Astrocyte of the hippocampus (primary cell): ENCODE results near the gene STIM2.
A peak's percentile ranks its signal among the peaks of the same experiment; 100 is the strongest.

Experiments used
- DNase-seq: peaks from one replicate; pipeline ENCODE4 v3.0.0; 2011; ENCODE audit warnings: low read depth, low spot score

The STIM2 gene

DNA sequence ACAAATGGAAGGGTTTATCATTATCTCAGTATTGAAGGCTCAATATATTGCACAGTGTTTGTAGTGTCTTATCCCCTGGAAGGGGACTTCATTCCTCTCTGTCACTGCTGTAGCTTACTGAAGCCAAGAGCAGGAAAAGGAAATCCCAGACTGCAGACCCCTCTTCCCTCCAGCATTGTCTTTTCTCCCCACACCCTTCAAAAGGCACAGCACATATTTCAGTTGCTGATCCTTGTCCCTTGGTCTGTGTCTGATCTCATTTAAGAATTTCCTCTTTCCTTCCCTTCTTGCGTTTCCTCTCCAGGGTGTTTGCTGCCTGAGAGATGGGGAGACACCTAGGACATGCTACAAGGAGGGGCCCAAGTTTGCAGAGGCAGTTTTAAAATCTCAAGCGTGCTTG is 40.1 kb downstream of the STIM2 start:
- DNase-seq = no peak

DNA sequence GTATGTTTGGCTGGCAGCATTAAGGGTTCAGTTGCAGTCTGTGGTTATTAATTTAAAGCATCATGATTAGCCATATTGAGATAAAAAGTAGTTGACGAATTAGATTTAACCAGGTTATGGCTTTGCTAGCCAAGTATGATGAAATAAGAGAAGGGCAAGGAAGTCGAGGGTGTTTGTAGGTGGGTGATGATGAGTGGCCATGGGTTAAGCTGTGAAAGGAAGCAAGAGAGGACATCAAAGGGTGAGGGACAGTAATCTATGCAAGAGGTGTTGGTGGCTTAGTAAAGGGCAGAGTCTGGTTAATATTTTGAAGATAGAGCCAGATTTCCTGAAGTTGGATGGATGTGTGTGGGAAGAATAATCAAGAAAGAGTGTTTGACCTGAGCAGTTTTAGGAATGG is 44.5 kb downstream of the STIM2 start:
- DNase-seq = no peak

DNA sequence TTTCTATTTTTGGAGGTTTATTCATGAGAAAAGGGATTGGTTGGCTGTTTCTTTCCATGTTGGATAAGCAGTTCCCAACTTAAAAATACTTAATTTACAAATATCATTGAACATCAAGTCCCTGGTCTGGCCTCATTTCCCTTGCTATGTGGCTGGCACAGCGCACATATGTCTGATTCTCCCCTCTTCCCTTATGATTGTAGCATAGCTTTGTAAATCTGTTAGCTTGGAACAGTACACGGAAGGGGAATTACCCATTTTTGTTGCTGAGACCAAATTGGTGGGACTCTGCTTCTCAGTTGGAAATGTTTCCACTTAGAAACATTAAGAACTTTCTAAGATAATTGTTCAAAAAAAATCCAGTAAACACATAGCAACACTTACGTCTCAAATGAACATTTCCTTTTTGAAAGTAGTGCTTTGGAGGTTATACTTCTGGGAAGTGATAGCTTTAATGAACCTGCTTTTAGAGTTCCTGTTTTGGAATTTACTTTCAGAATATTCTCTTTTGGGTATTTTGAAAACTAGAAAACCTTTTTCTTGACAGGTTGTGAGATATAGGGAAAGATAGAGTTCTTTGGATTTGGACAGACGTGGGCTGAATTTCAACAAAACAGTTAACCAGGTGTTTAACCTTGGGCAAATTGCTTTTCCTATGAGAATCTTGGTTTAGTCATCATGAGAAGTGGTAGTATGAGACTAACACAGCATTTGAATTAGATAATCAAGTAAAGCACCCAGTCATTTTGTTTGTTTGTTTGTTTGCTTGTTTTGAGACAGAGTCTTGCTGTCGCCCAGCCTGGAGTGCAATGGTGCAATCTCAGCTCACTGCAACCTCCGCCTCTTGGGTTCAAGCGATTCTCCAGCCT is 47.3 kb downstream of the STIM2 start:
- DNase-seq = no peak

DNA sequence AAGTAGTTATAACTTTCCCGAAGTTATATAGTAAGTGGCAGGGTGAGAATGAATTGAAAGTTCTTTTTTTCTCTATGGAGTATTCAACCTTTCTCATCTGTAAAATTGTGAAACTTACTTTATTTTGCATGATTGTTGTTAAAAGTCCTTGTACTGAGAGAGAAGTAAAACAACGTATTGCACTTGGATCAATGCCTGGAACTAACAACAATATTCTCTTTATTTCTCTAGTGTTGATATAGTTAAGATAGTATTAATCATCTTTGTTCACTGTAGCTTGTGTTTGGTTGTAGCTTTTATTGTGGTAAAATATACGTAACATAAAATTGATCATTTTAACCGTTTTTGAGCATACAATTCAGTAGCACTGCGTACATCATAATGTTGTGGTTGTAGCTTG is 48.7 kb downstream of the STIM2 start:
- DNase-seq = peak; percentile 34

DNA sequence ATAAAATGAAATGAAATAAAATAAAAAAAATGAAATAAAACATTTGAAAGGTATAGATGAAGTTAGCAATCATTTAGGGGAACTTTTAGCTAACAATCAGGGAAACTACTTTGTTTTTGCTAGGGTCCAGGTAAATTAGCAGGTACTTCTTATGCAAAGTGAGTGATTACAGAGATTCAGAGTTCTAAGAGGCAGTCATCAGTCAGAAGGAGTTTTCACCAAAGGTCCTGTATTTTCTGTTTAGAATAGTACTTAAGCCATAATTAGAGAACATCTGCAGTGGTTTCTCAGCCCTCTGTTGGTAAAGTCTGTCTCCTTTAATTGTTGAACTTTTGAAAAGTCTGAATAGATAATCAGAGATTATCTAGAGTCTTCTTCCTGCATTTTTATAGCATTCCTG is 50.6 kb downstream of the STIM2 start:
- DNase-seq = no peak

DNA sequence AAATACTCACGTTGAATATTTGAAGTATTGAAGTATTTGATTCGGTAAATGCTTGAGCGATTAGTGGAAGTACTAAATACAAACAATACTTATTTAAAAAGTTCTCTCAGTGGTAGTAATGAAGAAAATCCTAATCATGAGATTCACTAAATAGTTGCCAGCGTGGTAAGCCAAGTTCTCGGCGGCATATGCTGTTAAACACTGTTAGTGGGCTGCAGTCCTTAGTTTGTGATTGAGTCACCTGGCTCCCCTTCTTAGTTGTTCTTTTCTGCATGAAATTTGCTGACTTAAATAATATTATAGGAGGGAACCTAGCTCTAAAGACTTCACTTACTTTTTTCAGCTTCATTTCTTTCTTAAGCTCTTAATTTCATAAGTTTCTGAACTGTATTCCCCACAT is 51.4 kb downstream of the STIM2 start:
- peak; percentile 16 for DNase-seq

DNA sequence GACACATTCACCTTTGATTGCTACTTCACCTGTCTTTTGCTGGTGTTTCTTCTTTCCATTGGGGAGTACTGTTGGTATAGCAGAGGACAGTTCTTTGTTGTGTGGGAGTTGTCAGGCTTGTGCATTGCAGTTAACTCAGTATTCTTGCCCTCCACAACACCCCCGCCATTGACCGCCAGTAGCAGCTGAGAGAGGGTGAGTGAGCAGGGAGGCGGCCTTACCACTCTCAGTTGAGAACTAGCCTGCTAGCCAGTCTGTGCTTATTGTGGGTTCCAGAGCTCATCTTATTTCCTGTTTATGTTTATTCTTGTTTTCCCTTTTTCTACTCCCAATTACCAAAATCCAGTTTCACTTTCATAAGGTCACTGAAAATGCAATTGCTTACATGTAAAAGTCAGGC is 52.2 kb downstream of the STIM2 start:
- no peak for DNase-seq

DNA sequence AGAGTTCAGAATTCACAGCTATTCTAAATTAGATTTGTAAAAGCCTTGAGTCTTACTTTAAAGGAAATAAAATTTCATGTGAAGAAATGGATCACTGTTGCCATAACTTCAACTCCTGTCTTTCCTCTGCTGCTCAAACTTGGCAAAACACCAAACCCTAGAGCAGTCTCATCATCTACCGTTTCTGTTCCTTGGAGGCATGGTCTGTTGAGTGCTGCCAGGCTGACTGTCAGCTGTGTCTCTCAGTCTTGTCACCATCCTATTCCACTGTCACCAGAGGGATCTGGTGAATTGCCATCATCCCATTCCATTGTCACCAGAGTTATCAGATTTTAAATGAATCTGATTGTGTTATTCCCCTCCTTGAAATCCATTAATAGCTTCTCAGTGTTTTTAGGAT is 55.6 kb downstream of the STIM2 start:
- no peak for DNase-seq

DNA sequence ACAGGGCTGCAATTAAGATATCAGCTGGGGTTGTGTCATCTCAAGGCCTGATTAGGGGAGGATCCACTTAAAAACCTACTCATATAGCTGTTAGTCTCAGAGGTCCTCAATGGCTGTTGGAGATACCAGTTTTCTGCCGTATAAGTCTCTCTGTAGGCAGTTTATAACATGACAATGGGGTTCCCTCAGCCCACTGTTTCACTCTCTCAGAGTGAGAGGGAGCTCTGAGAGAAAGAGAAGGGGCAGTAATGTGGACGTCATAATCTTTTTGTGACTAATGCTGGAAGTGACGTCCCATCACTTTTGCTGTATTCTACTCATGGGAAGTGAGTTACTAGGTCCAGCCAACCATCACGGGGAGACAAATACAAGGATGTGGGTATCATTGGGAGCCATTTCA is 70.3 kb downstream of the STIM2 start:
- DNase-seq = no peak

DNA sequence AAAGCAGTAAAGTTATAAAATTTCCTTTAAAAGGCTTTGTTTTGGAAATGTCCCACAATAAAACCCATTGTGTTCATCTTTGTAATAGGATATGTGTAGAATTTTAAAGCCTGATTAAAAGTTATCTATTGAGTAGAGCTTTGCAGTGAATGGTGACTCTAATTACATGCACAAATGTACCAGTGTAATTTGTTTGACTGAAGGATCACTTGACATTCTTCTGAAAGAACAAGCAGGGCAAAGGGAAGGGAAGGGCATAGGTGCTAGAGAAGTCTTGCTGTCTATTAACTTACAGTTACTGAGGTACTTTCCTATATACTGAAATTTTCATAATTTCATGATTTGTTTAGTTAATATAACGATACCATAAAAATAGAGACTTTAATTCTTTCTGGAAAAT is 70.8 kb downstream of the STIM2 start:
- DNase-seq = no peak

DNA sequence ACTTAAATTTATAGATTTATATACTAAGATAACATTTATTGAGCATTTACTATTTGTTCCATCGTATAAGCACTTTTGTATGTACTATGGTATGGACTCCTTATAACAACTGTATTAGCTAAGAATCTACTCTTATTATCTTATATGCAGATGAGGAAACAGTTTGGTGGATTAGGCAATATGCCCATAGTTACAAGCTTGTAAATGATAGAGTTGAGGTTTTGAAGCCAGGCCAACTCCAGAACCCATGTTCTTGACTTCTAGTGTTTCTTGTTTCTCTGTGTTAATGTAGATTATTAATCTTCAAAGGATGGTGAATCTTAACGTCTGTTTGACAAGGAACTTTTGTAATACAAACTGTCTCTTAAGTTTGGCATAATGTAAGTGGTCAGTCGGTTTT is 71.3 kb downstream of the STIM2 start:
- DNase-seq = no peak

DNA sequence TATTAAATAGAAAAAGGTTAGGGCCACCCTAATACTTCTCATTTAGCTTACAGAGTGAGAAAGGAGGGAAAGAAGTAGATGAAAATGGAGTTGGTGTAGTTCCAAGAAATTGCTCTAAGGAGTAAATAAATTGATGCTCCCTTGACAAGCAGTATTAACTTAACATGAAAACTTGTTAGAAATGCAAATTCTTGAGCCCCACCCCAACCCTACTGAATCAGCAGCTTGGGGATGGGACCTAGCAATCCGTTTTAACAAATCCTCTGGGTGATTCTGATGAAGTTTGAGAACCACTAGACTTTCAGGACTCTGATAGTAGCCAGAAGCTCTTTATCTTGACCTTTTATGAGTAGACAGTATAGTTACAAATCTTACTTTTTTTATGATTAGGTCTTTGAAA is 74.8 kb downstream of the STIM2 start:
- no peak for DNase-seq

DNA sequence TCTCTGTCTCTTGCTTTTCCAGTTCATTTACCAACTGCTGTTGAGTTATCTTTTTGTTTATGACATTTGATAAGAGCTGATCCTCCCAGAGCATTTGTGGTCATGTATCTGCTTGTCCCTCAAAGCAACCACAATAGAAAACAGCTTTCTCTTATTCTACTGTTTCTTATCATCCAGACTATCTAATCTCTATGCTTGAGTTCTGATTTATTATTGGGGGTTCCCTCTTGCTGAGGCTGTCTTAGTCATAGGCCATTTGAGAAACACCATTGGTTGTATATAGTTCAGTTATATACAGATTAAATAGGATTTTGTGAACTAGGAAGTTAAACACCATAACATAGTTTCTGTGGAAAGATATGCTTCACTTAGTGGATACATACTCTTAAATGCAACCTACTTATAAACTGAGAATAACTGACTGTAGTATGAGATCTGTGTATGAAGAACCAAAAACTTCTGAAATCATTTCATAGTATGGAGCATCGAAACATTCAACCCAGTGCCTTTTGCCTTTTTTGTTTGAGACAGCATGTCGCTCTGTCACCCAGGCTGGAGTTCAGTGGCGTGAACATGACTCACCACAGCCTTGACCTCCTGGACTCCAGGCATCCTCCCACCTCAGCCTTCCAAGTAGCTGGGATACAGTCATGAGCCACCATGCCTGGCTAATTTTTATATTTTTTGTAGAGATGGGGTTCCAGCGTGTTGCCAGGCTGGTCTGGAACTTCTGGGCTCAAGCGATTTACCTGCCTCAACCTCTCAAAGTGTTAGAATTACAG is 75.8 kb downstream of the STIM2 start:
- DNase-seq = no peak

DNA sequence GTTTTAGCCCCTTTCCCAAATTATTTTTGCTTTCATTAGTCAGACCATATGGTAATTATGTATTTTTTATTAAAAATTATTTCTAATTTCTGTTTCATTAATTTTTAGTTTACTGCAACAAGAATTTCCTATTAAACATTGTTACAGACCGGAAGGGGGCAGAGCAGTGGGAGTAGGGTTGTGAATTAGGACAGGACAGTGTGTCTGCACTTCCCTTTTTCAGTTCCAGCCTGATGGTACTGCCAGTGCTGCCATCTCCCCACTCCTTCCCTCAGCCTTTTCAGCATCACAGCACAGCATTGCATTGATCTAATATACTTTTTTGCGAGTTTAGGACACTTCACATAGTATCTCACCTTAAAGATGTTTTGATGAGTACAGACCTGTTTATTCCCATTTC is 76.5 kb downstream of the STIM2 start:
- no peak for DNase-seq

DNA sequence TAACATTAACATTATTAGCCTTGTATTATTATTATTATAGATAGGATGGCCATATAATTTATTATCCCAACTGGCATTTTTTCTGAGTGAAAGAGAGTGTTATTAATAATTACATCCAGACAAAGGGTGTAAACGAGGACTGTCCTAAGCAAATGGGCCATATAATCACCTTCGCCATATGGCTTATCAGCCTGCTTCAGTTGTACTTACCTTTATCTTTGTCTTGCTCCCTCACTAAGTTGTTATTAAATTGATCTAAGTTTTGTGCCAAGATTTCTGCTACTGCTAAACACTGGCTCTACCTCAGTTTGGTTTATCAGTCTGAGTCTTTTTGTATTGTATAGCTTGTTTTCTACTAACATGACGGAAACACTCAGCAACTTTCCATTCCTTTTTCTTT is 76.9 kb downstream of the STIM2 start:
- no peak for DNase-seq

DNA sequence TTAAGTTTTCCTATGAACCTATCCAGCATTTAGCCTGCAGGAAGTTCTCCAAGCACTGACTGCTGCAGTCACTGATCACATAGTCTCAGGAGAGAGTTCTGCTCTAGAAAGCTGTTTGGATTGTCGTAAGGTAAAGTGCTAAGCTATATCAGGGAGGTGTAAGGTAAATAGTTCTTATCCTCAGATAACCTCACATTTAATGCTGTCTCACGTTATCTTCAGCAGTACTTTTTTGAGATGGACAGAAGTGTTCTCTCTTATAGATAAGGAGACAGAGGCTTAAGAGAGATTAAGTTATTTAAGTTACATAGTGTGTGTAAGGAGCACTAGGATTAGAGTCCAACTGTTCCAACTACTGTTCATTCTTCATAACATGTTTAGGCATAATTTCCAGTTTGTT is 77.9 kb downstream of the STIM2 start:
- no peak for DNase-seq

DNA sequence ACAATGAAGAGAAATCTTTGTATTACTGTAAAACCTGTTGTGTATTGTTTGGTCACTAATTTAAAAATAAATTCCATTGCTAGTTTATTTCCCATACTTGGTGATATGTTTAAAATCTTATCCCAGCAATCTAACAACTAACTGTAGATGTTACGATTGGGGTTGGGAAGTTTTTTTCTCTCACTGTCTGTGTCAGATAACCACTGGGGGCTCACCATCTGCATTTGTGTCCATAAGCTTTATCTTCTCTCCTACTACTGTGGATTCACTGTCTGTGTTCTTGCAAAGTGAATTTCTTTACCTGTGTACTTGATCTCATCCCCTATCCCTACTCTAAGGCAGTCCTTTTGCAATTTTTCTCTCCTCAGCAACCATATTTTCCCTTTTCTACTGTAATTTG is 81.3 kb downstream of the STIM2 start:
- no peak for DNase-seq

DNA sequence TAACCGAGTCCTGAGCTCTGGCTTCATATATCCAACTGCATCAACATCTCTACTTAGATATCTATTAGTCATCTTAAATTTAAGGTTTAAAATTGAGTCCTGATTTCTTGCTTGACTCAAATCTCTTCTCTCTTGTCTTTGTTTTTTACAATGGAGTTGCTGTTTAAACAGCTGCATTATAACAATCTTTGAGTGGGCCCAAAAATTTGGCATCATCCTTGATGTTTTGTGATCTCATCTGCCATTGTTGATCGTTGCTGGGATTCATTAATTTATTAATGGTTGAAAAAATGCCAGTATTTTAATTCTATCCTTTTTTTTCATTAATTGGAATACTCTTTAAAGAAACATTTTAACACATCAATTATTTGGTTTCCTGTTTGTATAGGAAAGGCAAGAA is 82.2 kb downstream of the STIM2 start:
- no peak for DNase-seq

DNA sequence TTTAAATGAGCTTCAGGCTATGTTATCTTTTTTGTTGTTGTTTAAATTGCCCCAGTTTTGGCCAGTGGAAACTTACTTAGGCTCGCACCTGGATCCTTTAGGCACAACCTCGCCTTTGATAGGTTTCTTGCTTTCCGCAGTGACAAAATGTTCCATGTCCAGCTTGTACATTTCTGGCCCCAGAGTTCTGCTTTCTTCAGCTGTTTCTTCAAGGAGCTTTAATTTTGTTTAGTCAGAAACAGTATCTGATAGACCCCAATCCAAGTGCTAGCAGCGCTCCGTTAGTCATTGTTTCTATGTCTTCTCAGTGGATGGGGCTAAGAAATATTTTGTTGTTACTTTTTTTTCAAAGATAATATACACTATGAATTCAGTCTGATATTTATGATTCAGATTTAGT is 82.8 kb downstream of the STIM2 start:
- no peak for DNase-seq

DNA sequence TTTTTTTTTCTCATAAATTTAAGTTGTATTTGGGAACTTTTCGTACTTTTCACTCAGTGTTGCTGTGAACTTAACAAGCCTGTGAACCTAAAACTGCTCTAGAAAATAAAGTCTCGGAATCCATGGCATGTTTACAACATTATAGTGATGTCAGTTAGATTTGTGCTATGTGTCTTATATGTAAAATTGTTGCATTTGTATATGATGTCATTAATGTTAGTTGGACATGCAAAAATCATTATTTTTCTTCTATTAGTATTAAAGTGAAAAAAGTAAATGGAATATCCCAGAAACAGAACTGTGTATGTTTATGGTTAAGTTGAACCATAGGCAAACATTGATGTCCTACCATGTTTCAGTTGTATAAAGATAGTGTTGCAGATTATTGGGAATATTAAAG is 85.2 kb downstream of the STIM2 start:
- DNase-seq = no peak

DNA sequence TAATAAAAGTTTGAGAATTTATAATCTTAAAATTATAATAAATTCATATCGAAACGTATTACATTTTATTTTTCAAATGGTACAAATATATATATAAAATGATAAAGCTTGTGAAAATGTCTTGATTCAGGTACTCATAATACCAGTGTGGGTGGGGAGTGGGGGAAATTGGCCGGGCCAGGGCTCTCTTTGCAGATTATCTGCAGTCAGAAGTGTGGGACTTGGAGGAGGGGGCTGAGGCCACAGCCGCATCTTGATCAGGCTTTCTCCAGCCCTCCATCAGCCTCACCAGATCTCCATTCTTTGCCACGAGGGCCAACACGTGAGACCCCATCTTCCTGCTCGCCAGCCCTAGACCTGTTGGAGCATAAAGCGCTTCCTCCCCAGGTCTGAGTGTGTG is 86.7 kb downstream of the STIM2 start:
- DNase-seq = no peak

DNA sequence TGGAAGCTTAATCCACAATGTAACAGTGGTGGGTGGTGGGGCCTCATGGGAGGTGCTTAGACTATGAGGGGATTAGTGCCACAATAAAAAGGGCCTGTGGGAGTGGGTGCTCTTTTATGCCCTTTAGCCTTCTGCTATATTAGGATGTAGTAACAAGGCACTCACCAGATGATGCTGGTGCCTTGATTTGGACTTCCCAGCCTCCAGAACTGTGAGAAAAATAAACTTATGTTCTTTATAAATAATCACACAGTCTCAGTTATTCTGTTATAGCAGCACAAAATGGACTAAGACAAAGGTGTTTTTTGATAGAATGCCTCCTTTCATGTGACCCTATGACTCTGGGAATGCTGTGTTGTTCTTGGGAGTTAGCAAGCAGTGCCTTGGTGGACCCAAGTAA is 89.8 kb downstream of the STIM2 start:
- no peak for DNase-seq

DNA sequence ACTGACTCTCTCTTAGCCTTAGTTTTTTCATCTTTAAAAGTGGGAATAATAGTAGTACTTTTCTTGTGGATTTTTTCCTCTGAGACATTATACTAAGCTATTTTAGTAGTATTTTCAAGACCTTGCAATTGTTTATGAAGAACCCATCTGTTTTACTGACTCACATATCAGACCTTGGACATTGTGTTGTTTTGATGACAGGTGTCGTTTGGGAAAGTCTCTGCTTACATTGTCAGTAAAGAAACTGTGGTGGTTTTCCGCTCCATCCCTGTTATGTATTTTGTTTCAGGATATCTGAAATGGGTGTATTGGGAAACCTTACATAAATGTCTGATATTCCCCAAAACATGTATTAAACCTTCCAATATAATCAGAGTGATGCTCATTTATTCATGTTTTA is 92.2 kb downstream of the STIM2 start:
- DNase-seq = no peak
